HUES64 (cell line): ENCODE data around the gene EXOSC6.
"Not testable (repeated sequence)": the region's sequence is repeated elsewhere in the genome, so short reads cannot be mapped to it uniquely, and the experiment has no call there.

Source experiments
- H3K27ac ChIP-seq: 2 replicates; pipeline ENCODE4 v1.7.0; 2013; ENCODE audit warnings: low read depth, low read length, inconsistent platforms
- H3K27me3 ChIP-seq: 2 replicates; pipeline ENCODE4 v1.6.1; 2013; ENCODE audit warnings: mild to moderate bottlenecking, low read length; ENCODE audit not compliant: insufficient read depth
- H3K36me3 ChIP-seq: 2 replicates; pipeline ENCODE4 v1.6.1; 2013; ENCODE audit warnings: mild to moderate bottlenecking, low read length; ENCODE audit not compliant: insufficient read depth
- H3K4me1 ChIP-seq: 2 replicates; pipeline ENCODE4 v1.6.1; 2013; ENCODE audit warnings: mild to moderate bottlenecking, low read length, moderate library complexity; ENCODE audit not compliant: insufficient read depth
- H3K4me3 ChIP-seq: 2 replicates; pipeline ENCODE4 v1.5.1; 2013; ENCODE audit warnings: mild to moderate bottlenecking, low read length, moderate library complexity
- H3K9ac ChIP-seq: 2 replicates; pipeline ENCODE4 v1.6.1; 2013; ENCODE audit warnings: mild to moderate bottlenecking, low read depth, low read length
- H3K9me3 ChIP-seq: 2 replicates; pipeline ENCODE4 v1.6.1; 2013; ENCODE audit warnings: low read depth, low read length; ENCODE audit not compliant: insufficient read depth
- WGBS: fragments of 150-250, 120-280 bp; methylation state at CpG from one replicate; pipeline ENCODE4 v1.1.7; 2013; ENCODE audit warnings: missing lambda C conversion rate; 5-methylcytosine and 5-hydroxymethylcytosine counted together

The EXOSC6 gene

GRCh38 chr16:70276392-70276791, 24.7 kb upstream of the EXOSC6 start:
- Histone ChIP-seq H3K27ac (no peak overlapping the region), H3K36me3 (peaks cover 93% of the 10 kb centered on the region), H3K9ac (no peak overlapping the region), H3K9me3 (no peaks in the 10 kb centered on the region), H3K27me3 (no peaks in the 10 kb centered on the region), H3K4me1 (no peaks in the 10 kb centered on the region), H3K4me3 (no peak overlapping the region)
- 100% methylated on average over 1 of the region's 1 CpG for WGBS

- Histone ChIP-seq H3K9me3 (no peaks in the 10 kb centered on the region), H3K4me1 (no peaks in the 10 kb centered on the region), H3K27me3 (no peaks in the 10 kb centered on the region), H3K27ac (no peak overlapping the region), H3K4me3 (no peak overlapping the region), H3K36me3 (peaks cover 93% of the 10 kb centered on the region), H3K9ac (no peak overlapping the region)
- WGBS, result 97% methylated on average over 10 of the region's 10 CpGs
These were observed 20.0 kb upstream of the EXOSC6 start for GRCh38 chr16:70271696-70272095.

GRCh38 chr16:70270176-70270575, 18.4 kb upstream of the EXOSC6 start:
- H3K4me3 ChIP-seq, result no peak overlapping the region
- H3K9me3 ChIP-seq, result no peaks in the 10 kb centered on the region
- peaks cover 94% of the 10 kb centered on the region for H3K36me3 ChIP-seq
- no peak overlapping the region for H3K9ac ChIP-seq
- H3K27me3 ChIP-seq, result no peaks in the 10 kb centered on the region
- H3K4me1 ChIP-seq, result no peaks in the 10 kb centered on the region
- 94% methylated on average over 3 of the region's 3 CpGs for WGBS
- H3K27ac ChIP-seq, result no peak overlapping the region

GRCh38 chr16:70269471-70269870, 17.7 kb upstream of the EXOSC6 start:
- no peaks in the 10 kb centered on the region for H3K4me1 ChIP-seq
- H3K4me3 ChIP-seq, result no peak overlapping the region
- H3K27ac ChIP-seq, result no peak overlapping the region
- H3K36me3 ChIP-seq, result peaks cover 94% of the 10 kb centered on the region
- no peak overlapping the region for H3K9ac ChIP-seq
- WGBS, result 92% methylated on average over 12 of the region's 12 CpGs
- no peaks in the 10 kb centered on the region for H3K9me3 ChIP-seq
- H3K27me3 ChIP-seq, result no peaks in the 10 kb centered on the region

GRCh38 chr16:70267922-70268321, 16.2 kb upstream of the EXOSC6 start:
- not testable (repeated sequence) for H3K9me3 ChIP-seq, H3K27me3 ChIP-seq, H3K4me3 ChIP-seq, H3K27ac ChIP-seq, H3K9ac ChIP-seq, H3K4me1 ChIP-seq
- WGBS, result 92% methylated on average over 10 of the region's 10 CpGs
- H3K36me3 ChIP-seq, result peaks cover 97% of the 10 kb centered on the region

GRCh38 chr16:70267516-70267915, 15.8 kb upstream of the EXOSC6 start:
- WGBS, result 79% methylated on average over 6 of the region's 6 CpGs
- Histone ChIP-seq H3K4me1 (no peaks in the 10 kb centered on the region), H3K27ac (no peak overlapping the region), H3K36me3 (peaks cover 97% of the 10 kb centered on the region), H3K4me3 (no peak overlapping the region), H3K27me3 (no peaks in the 10 kb centered on the region), H3K9me3 (no peaks in the 10 kb centered on the region), H3K9ac (no peak overlapping the region)

GRCh38 chr16:70259903-70260302, 8.2 kb upstream of the EXOSC6 start:
- H3K4me3 ChIP-seq, H3K27me3 ChIP-seq, H3K9ac ChIP-seq, H3K4me1 ChIP-seq, H3K27ac ChIP-seq, H3K9me3 ChIP-seq: not testable (repeated sequence)
- peaks cover 98% of the 10 kb centered on the region for H3K36me3 ChIP-seq
- WGBS, result 97% methylated on average over 5 of the region's 6 CpGs

GRCh38 chr16:70258946-70259345, 7.2 kb upstream of the EXOSC6 start:
- H3K27ac ChIP-seq, result no peak overlapping the region
- no peaks in the 10 kb centered on the region for H3K27me3 ChIP-seq
- 96% methylated on average over 10 of the region's 10 CpGs for WGBS
- no peak overlapping the region for H3K9ac ChIP-seq
- H3K9me3 ChIP-seq, result no peaks in the 10 kb centered on the region
- H3K4me1 ChIP-seq, result no peaks in the 10 kb centered on the region
- H3K36me3 ChIP-seq, result peaks cover 98% of the 10 kb centered on the region
- no peak overlapping the region for H3K4me3 ChIP-seq

- Histone ChIP-seq H3K4me1 (no peaks in the 10 kb centered on the region), H3K9me3 (no peaks in the 10 kb centered on the region), H3K27me3 (no peaks in the 10 kb centered on the region), H3K4me3 (no peak overlapping the region), H3K9ac (no peak overlapping the region), H3K36me3 (peaks cover 98% of the 10 kb centered on the region), H3K27ac (no peak overlapping the region)
- WGBS, result 97% methylated on average over 14 of the region's 14 CpGs
These were observed 6.3 kb upstream of the EXOSC6 start for GRCh38 chr16:70258065-70258464.

- no peak overlapping the region for H3K27ac ChIP-seq
- no peak overlapping the region for H3K9ac ChIP-seq
- WGBS, result 80% methylated on average over 4 of the region's 4 CpGs
- H3K4me1 ChIP-seq, result no peaks in the 10 kb centered on the region
- H3K27me3 ChIP-seq, result no peaks in the 10 kb centered on the region
- H3K4me3 ChIP-seq, result no peak overlapping the region
- H3K36me3 ChIP-seq, result peaks cover 98% of the 10 kb centered on the region
- no peaks in the 10 kb centered on the region for H3K9me3 ChIP-seq
These were observed 5.7 kb upstream of the EXOSC6 start for GRCh38 chr16:70257391-70257790.

- WGBS, result 95% methylated on average over 9 of the region's 9 CpGs
These were observed 3.8 kb upstream of the EXOSC6 start for GRCh38 chr16:70255574-70255973.

GRCh38 chr16:70254965-70255286, 3.2 kb upstream of the EXOSC6 start:
- H3K36me3 ChIP-seq, result peaks cover 81% of the 10 kb centered on the region
- peak overlapping the region; percentile 56; the same call in 1 of the 2 replicates for H3K27ac ChIP-seq
- no peaks in the 10 kb centered on the region for H3K9me3 ChIP-seq
- H3K4me1 ChIP-seq, result no peaks in the 10 kb centered on the region
- 94% methylated on average over 11 of the region's 12 CpGs for WGBS
- no peak overlapping the region for H3K4me3 ChIP-seq
- no peak overlapping the region for H3K9ac ChIP-seq
- H3K27me3 ChIP-seq, result no peaks in the 10 kb centered on the region

More at GRCh38 chr16:70255574-70255973, 3.8 kb upstream of the EXOSC6 start:
- H3K4me1 ChIP-seq, result no peaks in the 10 kb centered on the region
- H3K27ac ChIP-seq, result no peak overlapping the region
- no peak overlapping the region for H3K4me3 ChIP-seq
- no peak overlapping the region for H3K9ac ChIP-seq
- H3K9me3 ChIP-seq, result no peaks in the 10 kb centered on the region
- peaks cover 85% of the 10 kb centered on the region for H3K36me3 ChIP-seq
- no peaks in the 10 kb centered on the region for H3K27me3 ChIP-seq
